ENCODE data around the gene REELD1. TPM values are rescaled to one million over a fixed set of nuclear protein-coding genes. Genes with fewer than 3 reads are reported as not detected.

Gene REELD1
- total RNA-seq, 1 experiment from 2014 or later = 0.25 TPM

DNA sequence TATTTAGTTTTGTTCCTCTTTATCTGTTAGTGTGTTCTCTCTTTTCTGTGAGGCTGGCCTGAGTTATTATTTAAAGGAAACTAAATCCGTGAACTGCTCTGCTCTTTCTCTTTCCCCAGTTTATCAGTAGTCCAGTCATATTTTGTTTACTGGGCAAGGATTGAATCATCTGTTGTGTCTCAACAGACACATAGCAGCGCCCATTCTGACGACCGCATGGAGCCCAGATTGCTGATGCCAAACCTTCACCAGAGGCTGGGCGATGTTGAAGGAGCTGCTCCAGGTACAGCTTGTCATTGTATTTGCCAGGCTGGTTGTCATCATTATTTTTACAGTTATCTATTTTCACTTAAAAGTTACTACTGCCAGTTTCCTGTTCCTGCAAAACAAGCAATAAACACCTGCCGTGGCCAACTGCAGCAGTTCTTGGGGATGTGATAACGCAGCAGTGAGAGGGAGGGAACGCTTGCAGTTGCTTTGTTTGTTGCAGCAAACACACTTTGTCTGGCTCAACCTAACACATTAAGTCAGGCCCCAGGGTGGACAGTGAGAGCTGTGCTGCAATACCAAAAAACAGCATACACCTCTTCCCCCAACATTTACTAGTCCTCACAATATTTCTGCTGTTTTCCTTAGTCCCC lies 10.1 kb downstream of the REELD1 start:
- TF ChIP-seq CBX3 (IDR thresholded peaks at IDR 0.05; ENCODE audit: low read depth) (no peak), SP1 (IDR thresholded peaks at IDR 0.05; ENCODE audit: low read depth) (no peak), SRF (IDR thresholded peaks at IDR 0.05; ENCODE audit: low read depth) (no peak), JUND (IDR thresholded peaks at IDR 0.05) (no peak), ZNF274 (IDR thresholded peaks at IDR 0.05; ENCODE audit: low read depth, low read length) (no peak), CTCF (IDR thresholded peaks at IDR 0.05 in 2 of 3, conservative IDR thresholded peaks at IDR 0.05 in 1 of 3; ENCODE audit: borderline replicate concordance in 1 of 3, insufficient read depth in 1 of 3, low read depth in 2 of 3, low read length in 2 of 3) (no peak)
- Histone ChIP-seq H3K4me3 (replicated peaks in 1 of 2; ENCODE audit: low read depth in 1 of 2, low read length in 2 of 2) (no peak overlapping the region), H3K9ac (ENCODE audit: low read length) (no peak overlapping the region), H4K20me1 (ENCODE audit: insufficient read depth) (no peaks in the 10 kb centered on the region), H3K36me3 (ENCODE audit: control insufficient read depth in 1 of 2, insufficient read depth in 2 of 2, low read length in 2 of 2) (no peaks in the 10 kb centered on the region), H3K79me2 (ENCODE audit: insufficient read depth, low read length) (no peaks in the 10 kb centered on the region), H3K9me3 (ENCODE audit: control insufficient read depth in 1 of 2, insufficient read depth in 1 of 2, low read depth in 1 of 2, low read length in 2 of 2) (no peaks in the 10 kb centered on the region), H3K4me1 (ENCODE audit: control insufficient read depth in 1 of 2, insufficient read depth in 2 of 2, low read length in 2 of 2) (peaks cover 0 to 8% of the 10 kb centered on the region in 2 experiments; a peak in 2 of 4 replicates), H2AFZ (ENCODE audit: low read depth, low read length, poor library complexity, severe bottlenecking) (no peak overlapping the region), H3K9me2 (ENCODE audit: insufficient read depth) (no peaks in the 10 kb centered on the region), H3K4me2 (ENCODE audit: low read length) (no peak overlapping the region), H3K27me3 (ENCODE audit: insufficient read depth, low read length) (no peaks in the 10 kb centered on the region), H3K27ac (ENCODE audit: low read depth, low read length) (no peak overlapping the region)
- ChIA-PET POLR2A (no interaction called here), CTCF (no interaction called here), RAD21 (ENCODE audit: low non-redundant PET in 1 of 2, low total read pairs in 2 of 2, uncharacterized antibody in 2 of 2, unreplicated experiment in 2 of 2) (no interaction called here)
- no TSS peak for BruUV-seq (replicated peaks)
- DNase-seq (ENCODE audit: low read depth, low spot score) (no peak), ATAC-seq (no peak)
- intact Hi-C loops (cut with micrococcal nuclease) = no loop called here

DNA sequence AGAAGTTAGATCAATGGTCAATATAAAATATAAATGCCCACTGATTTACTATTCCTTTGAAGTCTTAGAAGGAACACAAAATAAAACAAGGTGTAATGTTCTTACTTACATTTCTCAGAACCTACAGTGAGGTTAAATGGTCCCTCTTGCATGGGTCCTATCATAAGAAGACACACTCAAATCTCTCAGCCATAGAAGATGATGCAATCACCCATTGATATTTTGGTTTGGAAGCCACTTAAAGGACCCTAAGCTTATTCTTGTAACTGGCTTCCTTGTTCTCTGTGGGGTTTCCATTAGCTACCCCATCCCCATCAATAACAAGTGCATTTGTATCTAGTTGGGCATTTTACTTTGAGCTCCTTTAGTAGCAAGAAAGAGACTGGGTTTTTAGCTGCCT lies 15.1 kb downstream of the REELD1 start:
- RAD21 ChIA-PET (ENCODE audit: low non-redundant PET in 1 of 2, low total read pairs in 2 of 2, uncharacterized antibody in 2 of 2, unreplicated experiment in 2 of 2) = no interaction called here
- no peaks in the 10 kb centered on the region for H3K27me3 ChIP-seq (ENCODE audit: insufficient read depth, low read length)
- no peak overlapping the region for H3K4me3 ChIP-seq (replicated peaks in 1 of 2; ENCODE audit: low read depth in 1 of 2, low read length in 2 of 2)
- intact Hi-C loops (cut with micrococcal nuclease) = no loop called here
- H3K4me2 ChIP-seq (ENCODE audit: low read length) = no peak overlapping the region
- H3K36me3 ChIP-seq (ENCODE audit: control insufficient read depth in 1 of 2, insufficient read depth in 2 of 2, low read length in 2 of 2) = no peaks in the 10 kb centered on the region
- H4K20me1 ChIP-seq (ENCODE audit: insufficient read depth) = no peaks in the 10 kb centered on the region
- no peak overlapping the region for H2AFZ ChIP-seq (ENCODE audit: low read depth, low read length, poor library complexity, severe bottlenecking)
- no peak overlapping the region for H3K9ac ChIP-seq (ENCODE audit: low read length)
- H3K9me2 ChIP-seq (ENCODE audit: insufficient read depth) = no peaks in the 10 kb centered on the region
- no peaks in the 10 kb centered on the region for H3K79me2 ChIP-seq (ENCODE audit: insufficient read depth, low read length)
- no peak for DNase-seq (ENCODE audit: low read depth, low spot score)
- peaks cover 0 to 6% of the 10 kb centered on the region in 2 experiments; a peak in 2 of 4 replicates for H3K4me1 ChIP-seq (ENCODE audit: control insufficient read depth in 1 of 2, insufficient read depth in 2 of 2, low read length in 2 of 2)
- no peaks in the 10 kb centered on the region for H3K9me3 ChIP-seq (ENCODE audit: control insufficient read depth in 1 of 2, insufficient read depth in 1 of 2, low read depth in 1 of 2, low read length in 2 of 2)
- CTCF ChIA-PET = no interaction called here
- no TSS peak for BruUV-seq (replicated peaks)
- no peak for TF ChIP-seq ZFX (IDR thresholded peaks at IDR 0.05)
- no peak for TF ChIP-seq SP1 (IDR thresholded peaks at IDR 0.05; ENCODE audit: low read depth)
- TF ChIP-seq POLR2AphosphoS5 (IDR thresholded peaks at IDR 0.05; ENCODE audit: low read depth, low read length) = no peak
- TF ChIP-seq POLR2A (IDR thresholded peaks at IDR 0.05; ENCODE audit: borderline replicate concordance, extremely low read depth, insufficient read depth, insufficient read length) = no peak
- no peak for TF ChIP-seq MAX (IDR thresholded peaks at IDR 0.05)
- no peak for TF ChIP-seq ATF3 (IDR thresholded peaks at IDR 0.05)
- TF ChIP-seq REST (IDR thresholded peaks at IDR 0.05; ENCODE audit: low read depth) = no peak
- H3K27ac ChIP-seq (ENCODE audit: low read depth, low read length) = no peak overlapping the region
- POLR2A ChIA-PET = no interaction called here
- ATAC-seq = no peak

All from HCT116 (cell line).